Measurements from ENCODE around the gene SLC17A5. TPM values are rescaled to one million over a fixed set of nuclear protein-coding genes. Genes with fewer than 3 reads are reported as not detected.

SLC17A5 gene
- total RNA-seq, 2 experiments from 2014 or later: 4.2 to 5.0 TPM

DNA sequence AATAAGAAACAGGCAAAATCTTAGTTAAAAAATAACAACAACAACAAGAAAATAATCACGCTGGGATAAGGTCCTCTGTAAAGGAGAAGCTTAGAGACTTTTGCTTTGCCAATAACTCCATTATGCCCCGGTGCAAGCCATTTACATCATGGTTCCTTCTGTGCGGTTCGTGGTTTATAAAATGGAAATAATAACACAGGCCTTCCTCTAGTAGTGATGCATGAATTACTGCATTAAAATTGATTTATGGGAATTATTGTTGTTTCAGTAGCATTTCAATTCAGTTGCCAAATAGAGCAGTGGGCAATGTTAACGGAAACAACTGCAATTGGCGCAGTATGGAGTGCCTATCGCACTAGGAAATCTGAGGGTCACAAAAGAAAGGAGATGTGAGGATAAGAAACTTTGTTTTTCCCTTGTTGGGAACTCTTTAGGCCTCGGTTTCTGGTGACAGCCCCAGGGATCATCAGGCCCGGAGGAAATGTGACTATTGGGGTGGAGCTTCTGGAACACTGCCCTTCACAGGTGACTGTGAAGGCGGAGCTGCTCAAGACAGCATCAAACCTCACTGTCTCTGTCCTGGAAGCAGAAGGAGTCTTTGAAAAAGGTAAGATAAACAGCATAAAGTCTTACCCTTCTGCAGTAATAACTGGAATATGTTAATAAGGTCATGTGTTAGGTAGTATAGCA, 43.3 kb upstream of the SLC17A5 start:
- CTCF ChIA-PET: no interaction called here
- H3K27me3 Mint-ChIP-seq: peaks cover 28% of the 10 kb centered on the region
- intact Hi-C loops (cut with micrococcal nuclease): loop anchor here (1.0 kb wide), 1 partner anchor 25 kb away; no protein-coding TSS in a partner anchor

DNA sequence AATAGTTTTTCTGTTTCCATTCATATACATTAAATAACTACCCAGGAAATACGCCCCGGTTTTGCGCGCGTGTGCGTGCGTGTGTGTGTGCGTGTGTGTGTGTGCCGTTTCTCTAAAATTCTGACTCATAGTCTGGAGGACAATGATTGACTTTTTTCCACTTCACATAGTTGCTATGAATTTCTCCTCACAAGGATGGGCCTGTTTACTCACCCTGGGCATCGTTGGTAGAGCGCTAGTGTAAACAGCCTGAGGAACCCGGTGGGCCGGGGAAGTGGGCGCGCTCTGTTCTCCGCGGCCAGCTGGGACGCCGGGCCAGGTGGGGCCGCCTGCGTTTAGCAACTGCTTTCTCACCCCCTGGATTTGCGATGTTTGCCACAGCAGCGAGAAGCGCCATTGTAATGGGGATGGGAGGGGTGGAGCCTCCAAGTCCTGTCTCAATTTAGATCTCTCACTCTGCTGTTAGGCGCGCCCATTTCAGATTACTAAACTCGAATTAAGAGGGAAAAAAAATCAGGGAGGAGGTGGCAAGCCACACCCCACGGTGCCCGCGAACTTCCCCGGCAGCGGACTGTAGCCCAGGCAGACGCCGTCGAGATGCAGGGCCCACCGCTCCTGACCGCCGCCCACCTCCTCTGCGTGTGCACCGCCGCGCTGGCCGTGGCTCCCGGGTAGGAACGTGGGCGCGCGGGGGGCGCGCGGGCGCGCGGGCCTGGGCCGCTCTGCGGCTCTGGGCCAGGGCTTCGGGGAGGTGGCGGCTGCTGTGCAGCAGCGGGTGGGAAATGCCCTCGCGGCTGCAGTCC, 42.0 kb upstream of the SLC17A5 start, which contains the start of gene CD109:
CD109 (plus strand) TSS at position 585 of the 803 bp plus-strand sequence; CDS start at position 598, 13 bp downstream.
- DNase-seq (peak; percentile 86), ATAC-seq (peak; percentile 87)
- H3K9me3 Mint-ChIP-seq: no peaks in the 10 kb centered on the region
- intact Hi-C loops (cut with micrococcal nuclease): loop anchor here (1.0 kb wide), 2 partner anchors 26 to 42 kb away; no protein-coding TSS in a partner anchor
- peak within 1 kb of the TSS; percentile 95 for H3K4me3 Mint-ChIP-seq
- TF ChIP-seq, protein P1, sequence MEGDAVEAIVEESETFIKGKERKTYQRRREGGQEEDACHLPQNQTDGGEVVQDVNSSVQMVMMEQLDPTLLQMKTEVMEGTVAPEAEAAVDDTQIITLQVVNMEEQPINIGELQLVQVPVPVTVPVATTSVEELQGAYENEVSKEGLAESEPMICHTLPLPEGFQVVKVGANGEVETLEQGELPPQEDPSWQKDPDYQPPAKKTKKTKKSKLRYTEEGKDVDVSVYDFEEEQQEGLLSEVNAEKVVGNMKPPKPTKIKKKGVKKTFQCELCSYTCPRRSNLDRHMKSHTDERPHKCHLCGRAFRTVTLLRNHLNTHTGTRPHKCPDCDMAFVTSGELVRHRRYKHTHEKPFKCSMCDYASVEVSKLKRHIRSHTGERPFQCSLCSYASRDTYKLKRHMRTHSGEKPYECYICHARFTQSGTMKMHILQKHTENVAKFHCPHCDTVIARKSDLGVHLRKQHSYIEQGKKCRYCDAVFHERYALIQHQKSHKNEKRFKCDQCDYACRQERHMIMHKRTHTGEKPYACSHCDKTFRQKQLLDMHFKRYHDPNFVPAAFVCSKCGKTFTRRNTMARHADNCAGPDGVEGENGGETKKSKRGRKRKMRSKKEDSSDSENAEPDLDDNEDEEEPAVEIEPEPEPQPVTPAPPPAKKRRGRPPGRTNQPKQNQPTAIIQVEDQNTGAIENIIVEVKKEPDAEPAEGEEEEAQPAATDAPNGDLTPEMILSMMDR (IDR thresholded peaks at IDR 0.05): no peak
- ChIA-PET CTCF (interaction anchor here (2.6 kb wide), 1 partner anchor 37 kb away, joined by 16 read pairs; no protein-coding TSS in a partner anchor), POLR2A (interaction anchor here (0.8 to 2.2 kb wide), 5 partner anchors 27 to 1910 kb away, joined by 3 to 13 read pairs (median 4); no protein-coding TSS in a partner anchor)
- peaks cover 41% of the 10 kb centered on the region for H3K4me1 Mint-ChIP-seq (ENCODE audit: low read depth)
- peaks cover 32% of the 10 kb centered on the region for H3K27me3 Mint-ChIP-seq
- H3K36me3 Mint-ChIP-seq (ENCODE audit: low read depth): peaks cover 18% of the 10 kb centered on the region
- peak within 1 kb of the TSS; percentile 98 for H3K27ac Mint-ChIP-seq

More for the DNA sequence above, 43.3 kb upstream of the SLC17A5 start:
- Mint-ChIP-seq H3K36me3 (ENCODE audit: low read depth) (peaks cover 18% of the 10 kb centered on the region), H3K4me1 (ENCODE audit: low read depth) (peaks cover 36% of the 10 kb centered on the region), H3K9me3 (no peaks in the 10 kb centered on the region), H3K27ac (peak overlapping the region; percentile 98), H3K4me3 (peak overlapping the region; percentile 95)
- TF ChIP-seq, protein P1 (IDR thresholded peaks at IDR 0.05): no peak
- ATAC-seq (no peak), DNase-seq (no peak)
- POLR2A ChIA-PET: interaction anchor here (1.5 kb wide), 1 partner anchor 29 kb away, joined by 4 read pairs; no protein-coding TSS in a partner anchor

DNA sequence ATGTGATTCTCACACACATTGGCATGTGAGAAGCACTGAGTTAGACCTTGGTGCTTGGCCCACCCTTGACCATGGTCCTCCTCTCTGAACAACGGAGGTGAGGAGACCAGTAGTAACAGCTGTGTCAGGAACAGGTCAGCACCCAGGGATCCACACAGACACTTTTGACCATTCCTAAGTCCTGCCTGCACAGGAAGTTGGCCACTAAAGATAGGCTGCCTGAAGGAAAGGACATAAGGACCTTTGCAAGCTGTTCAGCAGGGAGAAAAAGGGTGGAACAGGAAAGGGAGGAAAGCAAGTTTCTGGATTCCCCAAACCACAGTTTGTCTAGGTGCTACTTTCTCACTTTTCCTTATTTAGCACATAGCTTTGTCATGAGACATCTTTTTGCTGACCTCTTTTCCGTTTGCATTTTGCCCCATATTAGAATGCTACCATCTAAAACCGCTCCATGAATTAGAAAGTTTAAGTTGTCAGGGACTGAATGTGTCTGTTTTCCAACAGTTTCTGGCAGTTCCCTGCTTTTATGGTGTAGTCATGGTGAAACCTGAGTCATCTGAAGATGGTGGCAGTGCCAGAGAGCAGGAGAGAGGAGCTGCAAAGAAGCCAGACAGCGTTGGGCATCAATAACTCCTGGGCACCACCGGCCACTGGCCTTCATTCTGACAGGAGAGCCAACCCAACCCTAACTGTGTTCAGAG, 41.1 kb upstream of the SLC17A5 start:
- H3K36me3 Mint-ChIP-seq (ENCODE audit: low read depth): peaks cover 18% of the 10 kb centered on the region
- peak overlapping the region; percentile 95 for H3K4me3 Mint-ChIP-seq
- no peaks in the 10 kb centered on the region for H3K9me3 Mint-ChIP-seq
- H3K27me3 Mint-ChIP-seq: peaks cover 29% of the 10 kb centered on the region
- TF ChIP-seq, protein P1 (IDR thresholded peaks at IDR 0.05): no peak
- peaks cover 41% of the 10 kb centered on the region for H3K4me1 Mint-ChIP-seq (ENCODE audit: low read depth)
- intact Hi-C loops (cut with micrococcal nuclease): loop anchor here (1.0 kb wide), 1 partner anchor 41 kb away; no protein-coding TSS in a partner anchor
- peak overlapping the region; percentile 98 for H3K27ac Mint-ChIP-seq
- ATAC-seq (peak; percentile 10), DNase-seq (no peak)
- POLR2A ChIA-PET: interaction anchor here (0.8 to 2.2 kb wide), 6 partner anchors 28 to 1911 kb away, joined by 3 to 13 read pairs (median 3); partner anchors contain the start of gene COX7A2
- CTCF ChIA-PET: interaction anchor here (0.9 to 2.6 kb wide), 2 partner anchors 38 to 44 kb away, joined by 3 to 16 read pairs; no protein-coding TSS in a partner anchor

DNA sequence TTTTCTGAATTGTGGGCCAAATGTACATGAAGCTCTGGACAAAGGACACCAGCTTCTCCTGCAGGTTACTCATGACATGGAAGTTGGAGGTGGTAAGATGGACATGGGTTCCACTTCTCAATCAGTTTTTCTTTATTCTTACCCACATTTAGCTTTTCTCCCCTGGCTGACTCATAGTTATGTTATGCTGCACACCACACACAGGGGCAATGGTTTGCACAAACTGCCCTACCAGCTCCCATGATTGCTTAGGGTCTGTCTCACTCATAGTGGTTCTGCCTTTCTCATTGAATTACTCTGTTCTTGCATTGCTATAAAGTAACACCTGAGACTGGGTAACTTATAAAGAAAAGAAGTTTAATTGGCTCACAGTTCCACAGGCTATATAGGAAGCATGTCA, 37.7 kb upstream of the SLC17A5 start:
- Mint-ChIP-seq H3K4me3 (no peak overlapping the region), H3K27me3 (peaks cover 14% of the 10 kb centered on the region), H3K9me3 (no peaks in the 10 kb centered on the region), H3K4me1 (ENCODE audit: low read depth) (peaks cover 25% of the 10 kb centered on the region), H3K27ac (no peak overlapping the region), H3K36me3 (ENCODE audit: low read depth) (peaks cover 3% of the 10 kb centered on the region)
- intact Hi-C loops (cut with micrococcal nuclease): no loop called here
- DNase-seq (peak; percentile 26), ATAC-seq (peak; percentile 18)
- POLR2A ChIA-PET: interaction anchor here (0.7 kb wide), 1 partner anchor 175 kb away, joined by 3 read pairs; no protein-coding TSS in a partner anchor
- CTCF ChIA-PET: interaction anchor here (0.6 to 2.2 kb wide), 6 partner anchors 16 to 400 kb away, joined by 3 to 10 read pairs (median 4); no protein-coding TSS in a partner anchor
- TF ChIP-seq, protein P1 (IDR thresholded peaks at IDR 0.05): no peak
